Activated CD8-positive, alpha-beta memory T cell treated with anti-CD3 and anti-CD28 coated beads, Interleukin-2, amount 50 U/mL, for 1 hour (primary cell): ENCODE measurements around the gene LHPP.
A peak's percentile ranks its signal among the peaks of the same experiment; 100 is the strongest.

Experiments used
- DNase-seq: peaks from one replicate; pipeline ENCODE4 v3.0.0-alpha.2; 2020; ENCODE audit errors: extremely low read depth

LHPP gene

DNA sequence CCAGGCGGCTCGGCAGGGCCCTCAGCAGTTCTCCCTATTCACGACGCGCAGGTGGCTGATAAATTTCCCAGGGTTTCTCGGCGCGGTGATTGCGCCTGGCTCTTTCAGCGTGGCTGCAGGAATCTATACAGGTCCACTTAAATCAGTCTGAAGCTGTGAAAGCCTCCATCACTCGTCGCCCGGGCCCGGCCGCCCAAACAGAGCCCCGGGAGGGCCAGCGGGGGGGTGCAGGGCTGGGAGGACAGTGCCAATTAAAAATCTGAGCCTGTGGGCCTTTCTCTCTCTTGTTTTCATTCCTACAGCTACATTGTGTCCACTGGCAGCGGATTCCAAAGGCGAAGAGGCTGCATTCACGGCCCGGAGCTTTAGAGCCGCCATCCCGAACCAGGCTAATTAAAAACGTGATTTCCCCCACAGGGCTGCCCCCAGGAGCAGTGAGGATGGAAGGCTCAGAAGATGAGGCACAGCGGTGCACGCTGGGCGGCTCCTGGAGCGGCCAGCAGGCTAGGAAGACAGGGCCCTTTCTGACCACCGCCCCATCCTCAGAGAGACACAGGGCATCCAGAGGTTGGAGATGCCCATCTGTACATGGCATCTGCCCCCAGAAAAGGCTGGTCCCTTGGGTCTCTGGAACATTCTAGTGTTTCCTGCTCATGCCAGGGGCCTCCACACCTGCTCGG is 181.8 kb downstream of the LHPP start:
- DNase-seq, result no peak

DNA sequence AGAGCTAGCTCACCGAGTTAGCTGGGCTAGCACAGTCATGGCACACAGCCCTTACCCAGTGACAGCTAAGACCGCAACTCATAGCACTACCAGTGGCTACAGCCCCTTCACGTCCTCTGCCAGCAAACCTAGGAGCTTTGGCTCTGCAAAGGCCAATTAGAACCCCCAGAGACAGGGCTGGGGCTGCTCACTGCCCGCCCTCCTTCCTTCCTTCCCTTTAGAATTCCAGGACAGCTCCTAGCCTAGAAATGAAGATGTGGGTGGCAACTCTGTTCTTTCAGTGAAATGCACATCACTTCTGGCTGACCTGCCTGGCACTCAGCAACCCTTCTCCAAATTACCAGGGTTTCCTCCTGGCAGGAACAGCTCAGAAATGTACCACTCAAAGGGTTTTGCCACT is 182.6 kb downstream of the LHPP start:
- DNase-seq, result no peak

DNA sequence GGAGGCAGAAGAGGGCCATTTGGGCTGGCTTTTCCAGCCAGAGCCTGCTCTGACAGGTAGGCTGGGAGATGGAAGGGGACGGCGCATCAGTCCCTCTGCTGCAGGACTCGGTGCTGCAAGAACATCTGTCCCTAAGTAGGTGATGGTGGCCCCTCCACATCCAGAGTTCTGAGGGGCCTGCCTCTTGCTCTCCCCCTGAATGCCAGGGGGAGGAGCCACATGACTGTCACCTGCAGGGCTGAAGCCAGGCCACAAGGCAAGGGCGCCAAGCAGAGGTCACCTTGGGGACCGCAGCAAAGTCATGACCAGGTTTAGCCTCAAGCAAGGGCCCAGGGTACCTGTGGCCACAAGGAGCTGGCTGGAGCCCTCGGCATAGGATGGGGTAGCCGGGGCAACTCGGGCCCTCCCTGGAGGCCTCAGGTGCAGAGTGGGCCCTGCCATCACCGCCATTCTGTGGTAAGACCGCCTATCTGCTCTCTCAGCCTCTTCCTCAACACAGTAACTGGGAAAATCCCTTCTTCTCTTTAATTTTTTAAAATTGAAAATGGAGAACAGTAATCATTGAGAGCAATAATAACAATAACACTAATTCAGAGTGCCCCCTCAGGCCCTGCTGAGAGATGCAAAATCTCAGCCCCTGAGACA is 183.3 kb downstream of the LHPP start:
- no peak for DNase-seq

DNA sequence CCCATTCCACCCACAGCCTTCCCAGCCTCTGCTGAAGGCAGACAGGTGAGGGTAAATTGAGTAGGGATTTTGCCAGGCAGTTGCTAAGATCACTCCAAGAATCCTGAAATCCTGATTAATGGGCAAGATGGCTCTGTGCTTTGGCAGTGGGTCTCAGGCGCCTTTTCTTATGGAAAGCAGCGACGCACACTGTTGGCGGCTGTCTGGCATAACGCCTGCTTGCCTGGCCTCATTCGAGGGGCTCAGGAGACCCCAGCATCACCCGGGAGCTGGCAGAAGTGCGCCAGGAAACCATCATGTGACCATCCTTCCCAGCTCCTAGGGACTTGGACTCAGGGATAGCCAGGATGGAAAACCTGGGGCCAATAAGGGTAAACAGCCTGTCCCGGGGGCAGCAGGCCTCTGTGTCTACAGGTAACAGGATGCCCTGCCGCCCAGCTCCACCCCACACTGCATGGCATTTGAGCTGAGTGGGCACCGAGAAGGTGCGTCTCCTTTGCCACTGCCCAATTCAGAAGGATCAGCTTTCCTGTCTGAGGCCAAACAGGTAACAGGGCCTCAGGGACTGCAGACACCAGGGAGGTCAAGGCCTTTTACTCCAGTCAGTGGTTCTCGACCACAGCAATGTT is 184.0 kb downstream of the LHPP start:
- no peak for DNase-seq

DNA sequence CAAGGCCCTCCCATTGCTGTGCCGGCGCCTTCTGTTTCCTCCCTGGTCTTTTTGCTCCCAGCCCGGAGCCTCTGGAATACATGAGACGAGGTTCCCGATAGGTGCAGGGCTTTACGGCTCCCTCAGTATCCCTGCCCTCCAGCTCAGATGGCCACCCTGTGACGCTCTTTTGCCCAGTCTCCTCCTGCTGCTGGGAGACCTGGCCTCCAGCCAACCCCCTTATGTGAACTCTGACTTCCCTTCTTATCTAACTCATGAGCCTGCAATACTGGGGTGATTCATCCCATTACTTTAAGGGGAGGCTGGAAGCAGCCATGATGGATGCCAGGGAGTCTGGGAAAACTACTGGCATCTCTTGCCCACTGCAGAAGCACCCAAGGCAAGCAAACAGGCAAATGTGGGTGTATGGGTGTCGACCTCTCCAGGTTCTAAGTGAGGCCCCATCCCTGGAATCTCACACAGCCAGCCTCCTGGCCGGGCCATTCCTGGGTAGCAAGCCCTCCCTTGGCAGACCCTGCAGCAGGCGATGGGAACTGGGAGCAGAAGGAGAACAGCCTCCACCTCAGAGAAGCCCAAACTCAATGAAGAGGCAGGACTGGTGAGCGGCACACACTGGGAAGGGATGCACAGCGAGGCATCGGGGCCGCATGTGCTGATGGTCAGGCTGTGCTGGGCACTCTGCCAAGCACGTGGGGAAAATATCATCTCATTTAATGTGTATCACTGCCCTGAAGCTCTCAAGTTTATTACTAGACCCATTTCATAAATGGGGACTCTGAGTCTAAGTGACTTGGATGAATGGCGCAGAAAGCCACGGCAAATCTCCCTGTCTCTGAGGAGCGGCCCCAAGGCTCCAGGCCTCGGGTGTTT is 185.1 kb downstream of the LHPP start:
- DNase-seq, result no peak

DNA sequence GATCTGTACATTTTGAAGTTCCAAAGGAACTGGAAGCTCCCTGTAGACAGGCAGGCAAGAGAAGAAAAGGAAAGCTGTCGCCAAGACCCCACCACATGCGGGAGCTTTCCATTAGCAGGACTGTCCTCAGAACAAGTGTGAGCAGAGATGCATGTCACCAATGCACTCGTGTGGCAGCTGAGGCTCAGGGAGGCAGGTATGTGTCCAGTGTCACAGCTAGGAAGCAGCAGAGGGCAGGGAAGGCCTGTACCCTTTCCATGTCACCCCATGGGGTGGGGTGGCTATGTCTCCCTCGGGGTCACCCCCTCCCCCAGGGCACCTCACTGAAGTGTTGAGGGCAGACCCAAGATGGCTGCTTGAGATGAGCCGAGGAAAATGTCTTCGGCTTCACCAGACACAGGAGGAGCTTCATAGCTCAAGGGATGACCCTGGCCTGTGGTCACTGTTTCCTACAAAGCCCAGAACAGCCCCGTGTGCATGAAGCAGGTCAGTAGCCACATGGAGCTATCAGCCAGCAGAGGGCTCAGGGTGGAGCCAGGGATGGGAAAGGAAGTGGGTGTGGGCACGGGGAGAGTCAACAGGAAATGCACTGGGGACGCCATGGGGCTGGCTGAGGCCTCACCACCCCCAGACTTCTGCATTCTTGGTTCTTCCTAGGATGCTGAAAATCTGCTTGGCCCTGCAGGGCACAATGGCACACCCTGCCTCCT is 186.0 kb downstream of the LHPP start:
- DNase-seq, result no peak

DNA sequence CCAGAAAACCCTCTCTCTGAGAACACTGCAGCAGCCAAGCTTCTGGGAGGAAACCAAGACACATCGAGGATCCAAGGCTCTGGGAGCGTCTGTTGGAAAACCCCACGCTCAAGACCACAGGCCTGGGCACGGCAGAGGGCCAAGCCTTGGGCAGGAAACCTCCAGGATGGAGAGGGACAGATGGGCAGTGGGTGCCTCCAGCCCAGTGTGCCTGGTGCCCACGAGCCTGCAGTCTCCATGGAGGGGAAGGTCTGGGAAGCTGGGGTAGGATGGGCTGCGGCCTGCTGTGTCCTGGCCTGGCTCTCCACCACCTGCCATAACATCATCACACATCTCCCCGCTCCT is 186.5 kb downstream of the LHPP start:
- no peak for DNase-seq

DNA sequence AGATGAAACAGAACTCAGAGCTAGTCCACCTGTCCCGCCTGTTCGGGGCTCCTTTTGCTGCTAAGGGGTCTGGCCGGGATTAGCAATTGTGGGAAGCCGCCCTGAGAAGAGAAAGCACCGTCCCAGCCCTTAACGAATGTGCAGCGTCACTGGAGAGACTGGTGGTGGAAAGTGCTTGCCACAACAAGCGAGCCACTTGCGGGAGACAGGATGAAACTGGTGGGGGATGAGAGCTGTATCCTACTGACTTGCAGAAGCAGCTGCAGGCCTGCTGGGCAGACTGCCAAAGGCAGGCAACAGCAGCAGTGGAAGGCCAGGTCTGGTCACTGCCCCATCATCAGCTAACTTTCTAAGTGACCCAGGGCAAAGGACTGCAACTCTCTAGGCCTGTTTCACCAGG is 187.1 kb downstream of the LHPP start:
- no peak for DNase-seq

DNA sequence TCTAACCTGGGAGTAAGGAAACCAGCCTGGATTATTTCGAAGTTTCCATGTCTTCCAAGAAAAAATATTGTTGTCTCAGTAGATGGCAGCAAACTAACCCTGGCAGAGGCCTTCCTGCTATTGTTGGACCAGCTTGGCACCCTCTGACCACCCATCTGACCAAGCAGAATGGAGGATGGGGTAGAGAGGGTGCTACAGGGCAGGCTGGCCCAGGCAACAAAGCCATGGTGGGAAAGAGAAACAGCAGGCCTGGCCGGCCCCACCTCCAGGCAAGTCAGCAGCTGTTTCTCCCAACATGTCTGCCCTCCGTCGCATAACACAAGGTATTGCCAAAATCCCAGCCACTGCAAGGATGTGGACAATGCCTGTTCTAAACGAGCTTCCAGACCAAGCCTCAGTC is 187.6 kb downstream of the LHPP start:
- DNase-seq, result no peak

DNA sequence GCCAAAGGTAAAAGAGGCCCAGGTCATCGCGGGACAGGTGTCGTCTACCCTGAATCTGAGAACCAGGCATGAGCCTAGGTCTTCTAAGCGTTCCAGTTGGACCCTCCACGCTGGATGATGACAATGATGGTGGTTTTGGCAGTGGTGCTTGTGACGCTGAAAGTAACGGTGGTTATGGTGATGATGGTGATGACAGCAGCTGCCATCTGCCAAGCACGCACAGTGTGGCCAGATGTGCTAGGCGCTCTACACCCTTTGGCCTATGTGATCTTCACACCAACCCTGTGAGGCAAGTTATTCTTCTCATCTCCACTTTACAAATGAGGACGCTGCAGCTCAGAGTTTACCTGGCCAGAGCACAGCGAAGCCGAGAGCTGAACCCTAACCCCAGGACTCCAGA is 188.6 kb downstream of the LHPP start:
- no peak for DNase-seq

DNA sequence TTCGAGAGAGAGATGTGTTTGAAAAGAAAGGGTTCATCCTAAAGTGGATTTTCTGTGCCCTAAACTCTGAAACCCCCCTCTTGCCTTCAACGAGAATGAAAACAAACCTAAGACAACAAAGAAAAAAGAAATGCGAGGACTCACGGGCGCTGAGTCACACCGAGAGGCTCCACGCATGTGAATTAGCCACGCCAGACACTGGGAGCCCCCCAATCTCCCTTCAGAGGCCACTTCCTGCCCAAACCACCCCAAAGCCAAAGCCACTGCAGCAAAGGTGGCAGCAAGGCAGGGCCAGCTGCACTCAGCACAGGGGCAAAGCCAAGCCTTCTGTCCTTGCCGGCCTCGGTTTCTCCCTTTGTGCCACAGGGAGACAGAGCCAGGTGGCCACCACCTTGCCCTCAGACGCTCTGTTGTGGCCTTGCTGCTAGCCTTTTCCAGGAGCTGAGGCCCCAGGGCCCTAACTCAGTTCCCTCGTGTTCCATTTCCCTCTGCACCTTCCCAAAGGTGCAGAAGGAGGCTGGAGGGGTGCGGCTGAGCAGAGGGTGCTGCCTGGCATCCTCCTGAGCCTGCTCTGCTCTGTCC is 189.3 kb downstream of the LHPP start:
- DNase-seq, result peak; percentile 65

DNA sequence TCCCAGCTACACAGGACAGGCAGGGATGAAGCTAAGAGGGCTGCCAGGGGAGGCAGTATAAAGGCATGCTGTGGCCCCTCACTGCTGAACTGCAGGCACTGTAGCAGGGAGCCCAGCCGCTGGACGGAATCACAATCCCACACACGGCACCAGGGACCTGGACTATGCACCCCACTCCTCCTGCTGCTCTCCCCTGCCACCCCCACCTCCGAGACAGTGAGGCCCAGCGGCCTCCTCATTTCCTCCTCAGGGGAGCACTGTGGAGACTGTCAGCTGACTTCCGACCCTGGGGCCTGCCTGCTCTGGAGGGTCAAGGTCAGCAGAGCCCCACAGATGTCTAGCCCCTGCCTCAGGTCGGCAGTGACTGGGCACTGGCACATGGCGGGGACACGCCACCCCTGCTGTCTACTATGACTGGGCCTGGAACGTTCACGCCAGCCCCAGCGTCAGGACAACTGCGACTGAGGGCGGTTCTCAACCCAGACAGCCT is 189.8 kb downstream of the LHPP start:
- no peak for DNase-seq

DNA sequence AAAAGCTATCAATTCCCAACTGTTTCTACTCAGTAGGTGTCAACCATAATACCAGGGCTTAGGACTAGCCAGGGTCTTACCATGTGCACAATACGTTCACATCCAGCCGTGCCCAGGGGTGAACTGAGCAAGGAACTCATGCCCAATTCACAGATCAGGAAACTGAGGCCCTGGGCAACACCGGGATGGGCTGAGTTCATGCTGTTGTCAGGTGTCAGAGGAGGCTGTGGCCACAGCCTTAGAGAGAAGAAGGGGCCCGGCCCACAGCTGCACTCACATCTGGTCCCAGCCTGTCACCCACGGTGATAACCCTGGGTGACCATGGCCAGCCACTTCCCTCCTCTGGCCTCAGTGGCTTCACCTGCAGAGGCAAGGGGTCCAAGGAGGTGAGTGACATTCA is 190.6 kb downstream of the LHPP start:
- DNase-seq, result no peak

DNA sequence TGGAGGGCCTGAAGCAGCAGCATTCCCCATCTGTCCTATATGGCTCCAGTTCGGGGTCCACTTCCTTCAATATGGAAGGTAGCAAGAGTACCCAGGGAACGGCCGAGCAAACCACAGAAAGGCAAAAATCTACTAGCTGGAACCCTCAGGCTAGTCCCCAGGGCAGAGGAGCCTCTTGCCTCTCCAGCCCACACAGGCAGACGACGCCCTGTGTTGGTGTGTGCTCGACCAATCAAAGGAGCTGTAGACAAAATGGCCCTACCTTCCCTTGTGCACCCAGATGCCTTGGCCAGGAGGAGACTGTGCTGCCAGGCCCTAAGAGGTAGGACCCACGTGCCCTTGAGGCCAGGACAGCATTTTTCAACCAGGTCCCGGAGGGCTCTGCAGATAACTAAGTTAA is 191.1 kb downstream of the LHPP start:
- DNase-seq, result no peak

DNA sequence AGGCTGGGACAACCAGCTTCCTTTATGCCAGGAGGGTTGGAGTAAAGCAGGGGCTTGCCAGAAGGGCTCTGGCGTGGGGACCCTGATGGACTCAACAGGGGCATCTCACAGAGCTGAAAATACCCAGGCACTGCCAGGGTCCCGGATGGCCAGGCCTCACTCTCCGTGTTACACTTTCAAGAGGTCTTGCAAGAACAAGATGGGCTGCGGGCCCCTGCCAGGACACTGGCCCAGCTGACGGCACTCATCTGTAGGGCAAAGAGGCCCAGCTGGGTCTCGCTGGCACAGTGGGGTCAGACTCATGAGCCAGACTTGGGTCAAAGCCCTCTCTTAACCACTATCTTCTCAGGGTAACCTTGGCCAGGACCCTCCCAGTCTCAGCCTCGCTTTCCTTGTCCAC is 191.7 kb downstream of the LHPP start:
- no peak for DNase-seq

DNA sequence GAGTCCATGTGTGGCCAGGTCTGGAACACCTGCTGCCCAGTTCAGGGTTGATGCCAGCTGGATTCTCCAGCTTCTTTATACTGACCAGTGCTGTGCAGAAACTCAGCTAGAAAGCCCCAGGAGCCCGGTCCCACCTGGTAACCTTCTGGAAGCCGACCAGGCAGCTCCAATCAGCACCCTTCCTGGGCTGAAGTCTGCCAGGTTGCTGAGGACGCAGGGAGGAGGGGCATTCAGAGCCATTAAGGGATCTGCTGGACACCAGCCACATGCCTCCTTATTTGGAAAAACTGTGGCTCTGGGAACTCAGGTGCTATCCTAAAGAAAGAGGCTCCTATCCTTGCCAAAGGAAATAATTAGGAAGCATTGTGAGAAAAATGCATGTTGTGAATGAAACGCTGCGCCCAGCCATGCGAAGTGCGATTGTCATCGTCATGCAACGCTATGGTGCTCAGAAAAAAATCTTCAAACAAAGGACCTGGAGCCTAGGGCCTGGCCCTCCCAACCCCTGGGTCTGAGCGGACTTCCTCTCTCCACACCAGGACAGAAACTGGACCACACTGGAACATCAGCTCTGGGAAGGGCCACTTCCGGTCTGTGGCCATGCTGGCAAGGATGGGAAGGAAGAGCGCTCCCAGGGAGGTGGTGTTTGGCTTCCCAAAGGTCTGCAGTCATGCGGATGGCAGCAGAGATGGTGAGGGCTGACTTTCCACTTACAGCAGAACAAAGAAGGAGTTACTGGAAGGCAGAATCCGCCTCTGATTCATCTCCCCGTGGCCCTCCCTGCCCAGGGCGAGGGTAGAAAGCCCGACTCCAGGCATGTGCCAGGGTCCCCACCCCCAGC is 192.4 kb downstream of the LHPP start:
- DNase-seq, result no peak

DNA sequence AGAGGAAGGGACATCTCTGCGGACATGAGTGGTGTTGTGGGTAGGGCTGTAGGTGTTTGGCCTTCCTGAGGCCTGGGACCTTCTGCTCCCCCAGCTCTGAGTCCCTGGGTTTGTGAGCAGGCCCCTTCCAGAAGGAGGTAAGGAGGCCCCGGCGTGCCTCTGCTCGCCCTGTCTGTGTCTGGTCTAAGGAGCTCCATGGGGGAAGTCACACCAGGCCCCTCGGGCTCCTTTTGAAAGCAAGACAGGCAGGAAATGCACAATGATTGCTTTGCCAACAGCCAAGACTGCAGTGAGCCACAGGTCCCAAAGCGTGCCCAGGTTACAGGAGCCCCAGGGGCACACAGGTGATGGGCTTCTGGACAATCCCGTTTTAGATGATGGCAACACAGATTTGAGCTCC is 193.1 kb downstream of the LHPP start:
- no peak for DNase-seq

DNA sequence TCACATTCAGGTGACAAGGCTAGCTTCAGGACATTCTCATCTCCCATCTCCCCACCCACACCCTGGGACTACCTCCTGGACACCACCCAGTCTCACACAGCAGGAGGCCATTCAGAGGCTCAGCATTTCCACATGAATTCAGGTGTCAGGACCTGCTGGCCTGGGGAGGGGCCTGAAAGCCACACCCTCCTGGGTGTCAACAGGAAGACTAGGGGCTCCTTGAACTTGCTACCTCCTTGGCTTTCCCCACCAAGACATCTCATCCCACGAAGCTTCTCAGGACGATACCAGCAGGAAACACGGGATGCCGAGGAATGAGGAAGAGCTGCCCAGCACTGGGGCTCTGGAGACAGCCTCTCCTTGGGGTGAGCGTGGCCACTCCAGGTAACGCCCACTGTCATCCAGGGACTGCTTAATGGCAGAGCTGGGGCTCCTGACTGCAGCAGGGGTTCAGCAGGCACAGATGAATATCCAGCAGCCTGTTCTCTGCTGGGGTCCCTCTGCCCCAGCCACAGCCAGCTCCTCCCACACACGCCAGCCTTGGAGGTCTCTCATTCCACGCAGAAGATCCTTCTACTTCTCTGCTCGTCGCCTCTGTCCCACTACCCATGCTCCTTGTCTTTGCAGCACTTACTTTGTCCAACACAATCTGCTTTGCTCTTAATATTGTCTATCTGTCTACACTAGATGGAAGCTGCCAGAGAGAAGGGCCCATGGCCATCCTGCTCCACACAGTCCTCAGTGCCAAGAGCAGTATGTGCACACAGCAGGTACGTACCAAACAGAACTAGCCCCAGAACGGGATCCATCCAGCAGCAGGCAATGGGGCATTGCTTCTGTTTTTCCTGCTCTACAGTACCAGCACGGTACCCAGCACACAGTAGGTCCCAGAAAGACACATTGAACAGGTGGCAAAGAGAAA is 193.8 kb downstream of the LHPP start:
- DNase-seq, result no peak

DNA sequence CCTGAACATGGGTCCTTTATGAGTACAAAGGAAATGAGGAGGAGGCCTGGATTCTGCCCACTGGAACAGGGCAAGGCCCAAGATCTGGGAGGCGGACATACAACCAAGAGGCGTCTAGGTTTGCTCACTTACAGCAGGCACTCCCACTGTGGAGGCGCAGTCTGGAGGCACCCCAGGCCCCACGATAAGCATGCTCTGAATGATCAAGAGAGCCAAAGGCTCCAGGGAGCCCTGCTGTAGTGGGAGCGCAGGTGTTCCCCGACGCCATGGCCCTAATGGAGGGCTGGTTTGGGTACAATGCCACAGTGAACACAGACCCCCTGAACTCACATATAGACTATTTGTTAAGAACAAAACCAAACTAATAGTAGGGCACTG is 194.5 kb downstream of the LHPP start:
- DNase-seq, result no peak
